Progenitor cell of endocrine pancreas (in vitro differentiated cells): ENCODE data around the gene CHST14. TPM values are rescaled to one million over a fixed set of nuclear protein-coding genes. Genes with fewer than 3 reads are reported as not detected.

Experiments
- DNase-seq: peaks from one replicate; pipeline ENCODE4 v3.0.0; 2021; ENCODE audit warnings: low spot score; ENCODE audit not compliant: unreplicated experiment
- H3K27ac Mint-ChIP-seq: 2 replicates; pipeline ENCODE4 v1.8.0; 2021; ENCODE audit warnings: mild to moderate bottlenecking, moderate library complexity, mixed read lengths
- H3K27me3 Mint-ChIP-seq: 2 replicates; pipeline ENCODE4 v1.8.0; 2021; ENCODE audit warnings: mixed read lengths
- H3K36me3 Mint-ChIP-seq: 2 replicates; pipeline ENCODE4 v1.8.0; 2022; ENCODE audit warnings: mixed read lengths; ENCODE audit not compliant: insufficient read depth
- H3K4me1 Mint-ChIP-seq: 2 replicates; pipeline ENCODE4 v1.8.0; 2021; ENCODE audit warnings: low read depth, mixed read lengths
- H3K4me3 Mint-ChIP-seq: 2 replicates; pipeline ENCODE4 v1.8.0; 2021; ENCODE audit warnings: low read depth, mild to moderate bottlenecking, moderate library complexity, mixed read lengths
- H3K9me3 Mint-ChIP-seq: 2 replicates; pipeline ENCODE4 v1.8.0; 2021; ENCODE audit warnings: low read depth, mixed read lengths
- CTCF ChIP-seq: fragments of 200-600 bp; sonication (generic); IDR thresholded peaks from one replicate; pipeline ENCODE4 v1.5.0; 2021; ENCODE audit warnings: antibody characterized with exemption, mild to moderate bottlenecking; ENCODE audit not compliant: unreplicated experiment
- total RNA-seq: library from RNA; stranded (reverse); gene quantifications from 2 replicates; pipeline ENCODE4 v1.2.1, GENCODE V29; 2021

The CHST14 gene
- total RNA-seq, 1 donor from 2014 or later: 29.1 TPM

- Mint-ChIP-seq H3K9me3 (no peaks in the 10 kb centered on the region), H3K4me3 (no peak overlapping the region), H3K4me1 (peaks cover 5% of the 10 kb centered on the region), H3K27ac (no peak overlapping the region), H3K27me3 (peaks cover 34% of the 10 kb centered on the region), H3K36me3 (no peaks in the 10 kb centered on the region)
- TF ChIP-seq CTCF: no peak
- no peak for DNase-seq
Observed at GRCh38 chr15:40516322-40516721, 45.5 kb downstream of the CHST14 start.

Other genes starting within 250 kb of the CHST14 start
- gene PAK6, start 231.9 kb upstream of the CHST14 start, total RNA-seq: 13.2 and 13.8 TPM in 2 replicates
- gene ANKRD63, start 187.9 kb upstream of the CHST14 start, total RNA-seq: not detected in 2 replicates
- 2.5 and 2.8 TPM in 2 replicates for gene PLCB2, start 163.0 kb upstream of the CHST14 start, total RNA-seq
- gene INAFM2, start 147.3 kb upstream of the CHST14 start, total RNA-seq: 12.9 and 14.9 TPM in 2 replicates
- 0.07 and 0.11 TPM in 2 replicates for gene CCDC9B, start 130.0 kb upstream of the CHST14 start, total RNA-seq
- gene PHGR1, start 120.0 kb upstream of the CHST14 start, total RNA-seq: 0.79 TPM in 1 of 2 replicates, not detected in the other
- 1.0 and 3.2 TPM in 2 replicates for gene DISP2, start 112.8 kb upstream of the CHST14 start, total RNA-seq
- 44.8 and 46.2 TPM in 2 replicates for gene KNSTRN, start 88.3 kb upstream of the CHST14 start, total RNA-seq
- gene IVD, start 65.2 kb upstream of the CHST14 start, total RNA-seq: 82.0 and 93.0 TPM in 2 replicates
- 24.1 and 24.3 TPM in 2 replicates for gene BAHD1, start 30.0 kb upstream of the CHST14 start, total RNA-seq
- gene CCDC32, start 94.1 kb downstream of the CHST14 start, total RNA-seq: 21.7 and 22.2 TPM in 2 replicates
- 11.5 and 13.2 TPM in 2 replicates for gene RPUSD2, start 98.3 kb downstream of the CHST14 start, total RNA-seq
- gene KNL1, start 123.3 kb downstream of the CHST14 start, total RNA-seq: 11.7 and 12.1 TPM in 2 replicates
- 13.2 and 16.0 TPM in 2 replicates for gene RAD51, start 224.2 kb downstream of the CHST14 start, total RNA-seq